Epithelial cell of esophagus (primary cell): ENCODE results near the gene SCML2.

Source experiments
- DNase-seq: peaks from one replicate; pipeline ENCODE4 v3.0.0; 2010; ENCODE audit warnings: low read depth
- H3K4me3 ChIP-seq: 2 replicates; pipeline ENCODE4 v1.5.1; 2011; ENCODE audit warnings: mild to moderate bottlenecking, low read length, control low read depth
- TF ChIP-seq, protein P1 (sequence below): IDR thresholded peaks from 2 replicates; pipeline ENCODE4 v1.5.1; 2011; ENCODE audit warnings: low read depth, mild to moderate bottlenecking, low read length, control low read depth, inconsistent platforms; ENCODE audit not compliant: insufficient read depth; ENCODE audit errors: missing control alignments

SCML2 gene

DNA sequence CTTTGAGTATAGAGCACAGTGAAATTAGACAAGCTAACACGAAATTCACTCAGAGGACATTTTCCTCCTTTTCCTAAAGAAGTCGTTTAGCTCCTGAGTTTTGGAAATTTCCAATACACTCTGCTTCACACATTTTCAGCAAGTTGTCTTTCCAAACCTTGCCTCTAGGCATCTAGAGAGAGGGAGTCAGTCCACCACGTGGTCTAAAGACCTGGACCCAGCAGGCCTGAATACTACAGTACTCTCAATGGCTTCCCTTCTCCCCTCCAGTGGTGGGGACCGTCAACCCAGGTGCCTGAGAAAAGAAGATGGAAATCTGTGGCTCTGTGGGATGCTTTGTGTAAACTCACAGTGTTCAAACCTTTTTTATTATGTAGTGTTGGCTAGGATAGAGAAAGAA is 13.9 kb upstream of the SCML2 start:
- TF ChIP-seq, protein P1, sequence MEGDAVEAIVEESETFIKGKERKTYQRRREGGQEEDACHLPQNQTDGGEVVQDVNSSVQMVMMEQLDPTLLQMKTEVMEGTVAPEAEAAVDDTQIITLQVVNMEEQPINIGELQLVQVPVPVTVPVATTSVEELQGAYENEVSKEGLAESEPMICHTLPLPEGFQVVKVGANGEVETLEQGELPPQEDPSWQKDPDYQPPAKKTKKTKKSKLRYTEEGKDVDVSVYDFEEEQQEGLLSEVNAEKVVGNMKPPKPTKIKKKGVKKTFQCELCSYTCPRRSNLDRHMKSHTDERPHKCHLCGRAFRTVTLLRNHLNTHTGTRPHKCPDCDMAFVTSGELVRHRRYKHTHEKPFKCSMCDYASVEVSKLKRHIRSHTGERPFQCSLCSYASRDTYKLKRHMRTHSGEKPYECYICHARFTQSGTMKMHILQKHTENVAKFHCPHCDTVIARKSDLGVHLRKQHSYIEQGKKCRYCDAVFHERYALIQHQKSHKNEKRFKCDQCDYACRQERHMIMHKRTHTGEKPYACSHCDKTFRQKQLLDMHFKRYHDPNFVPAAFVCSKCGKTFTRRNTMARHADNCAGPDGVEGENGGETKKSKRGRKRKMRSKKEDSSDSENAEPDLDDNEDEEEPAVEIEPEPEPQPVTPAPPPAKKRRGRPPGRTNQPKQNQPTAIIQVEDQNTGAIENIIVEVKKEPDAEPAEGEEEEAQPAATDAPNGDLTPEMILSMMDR = no peak
- no peak overlapping the region for H3K4me3 ChIP-seq
- DNase-seq = no peak

DNA sequence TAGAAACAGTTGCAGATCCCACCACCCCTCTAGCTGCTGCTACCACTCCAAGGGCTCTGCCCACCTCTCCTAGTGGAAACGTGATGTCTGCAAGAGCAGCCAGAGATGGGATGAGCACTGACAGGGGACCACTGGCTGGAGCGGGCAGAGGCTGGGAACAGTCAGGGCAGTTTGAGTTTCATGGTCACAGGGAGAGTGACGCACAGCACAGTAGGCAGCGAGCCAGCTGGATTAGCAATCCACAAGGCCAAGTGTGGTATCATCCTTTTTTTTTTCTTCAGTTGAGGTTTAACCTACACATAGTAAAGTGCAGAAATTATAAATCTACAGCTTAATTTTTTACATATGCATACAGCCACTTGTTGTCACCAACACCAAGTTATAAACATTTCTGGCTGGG is 6.4 kb upstream of the SCML2 start:
- peak; percentile 6 for DNase-seq
- no peak overlapping the region for H3K4me3 ChIP-seq
- TF ChIP-seq, protein P1 = no peak

- peak overlapping the region; percentile 44 for H3K4me3 ChIP-seq
- DNase-seq = no peak
- TF ChIP-seq, protein P1 = no peak
Measured at GRCh38 chrX:18353931-18354368, 538 bp downstream of the SCML2 start.

DNA sequence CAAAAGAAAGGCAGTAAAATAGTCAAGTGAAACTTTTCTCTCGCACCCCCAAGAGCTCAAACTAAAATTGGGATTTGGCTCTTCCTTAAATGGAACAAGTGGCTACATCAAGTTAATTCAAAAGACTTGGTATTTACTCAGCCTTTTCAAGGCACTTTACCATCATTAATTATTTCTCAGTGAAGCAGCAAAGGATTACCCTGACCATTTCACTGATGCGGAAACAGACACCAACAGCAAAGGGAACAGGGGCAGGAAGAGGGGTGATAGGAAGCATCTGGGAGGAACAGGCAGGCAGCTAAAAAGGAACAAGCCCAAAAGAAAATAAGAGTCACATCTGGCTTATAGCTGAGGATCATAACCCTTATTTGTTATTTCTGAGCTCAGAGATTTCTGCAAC is 2.7 kb downstream of the SCML2 start:
- TF ChIP-seq, protein P1 = no peak
- no peak overlapping the region for H3K4me3 ChIP-seq
- no peak for DNase-seq

GRCh38 chrX:18348047-18348446 is 6.4 kb downstream of the SCML2 start:
- TF ChIP-seq, protein P1 = no peak
- H3K4me3 ChIP-seq = no peak overlapping the region
- no peak for DNase-seq

DNA sequence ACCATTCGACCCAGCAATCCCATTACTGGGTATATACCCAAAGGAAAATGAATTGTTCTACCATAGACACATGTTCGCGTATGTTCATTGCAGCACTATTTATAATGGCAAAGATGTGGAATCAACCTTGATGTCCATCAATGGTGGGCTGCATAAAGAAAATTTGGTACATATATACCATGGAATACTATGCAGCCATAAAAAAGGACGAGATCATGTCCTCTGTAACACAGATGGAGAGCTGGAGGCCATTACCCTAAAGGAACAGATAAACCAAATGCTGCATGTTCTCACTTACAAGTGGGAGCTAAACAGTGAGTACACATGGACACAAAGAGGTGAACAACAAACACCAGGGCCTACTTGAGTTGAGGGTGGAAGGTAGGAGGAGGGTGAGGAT is 45.1 kb downstream of the SCML2 start:
- TF ChIP-seq, protein P1 = no peak
- no peak for DNase-seq

DNA sequence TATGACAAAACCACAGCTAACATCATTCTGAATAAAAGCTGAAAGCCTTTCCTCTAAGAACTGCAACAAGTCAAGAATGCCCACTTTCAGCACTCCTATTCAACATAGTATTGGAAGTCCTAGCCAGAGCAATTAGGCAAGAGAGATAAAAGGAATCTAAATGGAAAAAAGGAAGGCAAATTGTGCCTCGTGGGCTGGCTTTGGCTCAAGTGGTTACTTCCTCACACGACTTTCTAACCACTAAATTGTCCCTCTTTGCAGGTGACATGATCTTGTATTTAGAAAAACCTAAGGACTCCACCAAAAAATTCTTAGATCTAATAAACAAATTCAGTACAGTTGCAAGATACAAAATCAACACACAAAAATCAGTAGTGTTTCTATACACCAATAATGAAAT is 57.2 kb downstream of the SCML2 start:
- DNase-seq = no peak
- no peak overlapping the region for H3K4me3 ChIP-seq
- TF ChIP-seq, protein P1 = no peak

More for the DNA sequence above, 45.1 kb downstream of the SCML2 start:
- no peak overlapping the region for H3K4me3 ChIP-seq
